Measurements from ENCODE around the gene MAGEA1. TPM values are rescaled to one million over a fixed set of nuclear protein-coding genes. Genes with fewer than 3 reads are reported as not detected.
"Not testable (repeated sequence)": the region's sequence is repeated elsewhere in the genome, so short reads cannot be mapped to it uniquely, and the experiment has no call there.

MAGEA1 gene
- total and polyA plus RNA-seq, 2 donors (not counting 3 experiments of a cell fraction or from before 2014, with no cell fraction given), result not detected

DNA sequence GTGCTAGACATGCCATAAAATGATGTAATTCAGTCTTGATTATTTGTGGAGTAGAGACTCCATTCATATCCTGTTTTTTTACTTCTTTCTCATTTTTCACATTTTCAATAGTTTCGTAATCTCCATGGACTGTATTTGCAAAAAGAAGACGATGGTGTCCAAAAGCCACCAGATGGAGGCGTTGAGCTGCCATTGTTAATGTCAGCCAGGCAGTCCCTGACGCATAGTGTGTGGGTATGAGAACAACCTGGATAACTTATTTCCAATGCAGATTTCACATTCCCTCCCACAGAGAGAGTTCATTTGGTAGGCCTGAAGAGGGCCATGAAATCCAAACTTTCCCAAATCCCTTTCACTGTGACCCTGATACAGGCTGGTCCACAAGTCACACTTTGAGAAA is 40.0 kb upstream of the MAGEA1 start:
- H4K20me1 ChIP-seq (replicated peaks; ENCODE audit: control insufficient read depth, extremely low read depth, insufficient read depth, low read length); H3K4me1 ChIP-seq (ENCODE audit: control insufficient read depth, extremely low read depth, insufficient read depth, low read length); H3K79me2 ChIP-seq (ENCODE audit: control insufficient read depth, insufficient read depth, low read length); intact Hi-C loops (cut with micrococcal nuclease); H3K9ac ChIP-seq (replicated peaks; ENCODE audit: extremely low read depth, insufficient read depth, low read length); H3K27me3 ChIP-seq (ENCODE audit: control insufficient read depth in 2 of 2, insufficient read depth in 2 of 2, low read length in 2 of 2); H3K9me3 ChIP-seq (replicated peaks; ENCODE audit: control insufficient read depth, insufficient read depth, low read length); dilution Hi-C loops (cut with MboI; ENCODE audit: extremely low pct_ligation_motif_present, low sequenced_read_pairs); H3K27ac ChIP-seq (ENCODE audit: insufficient read depth, low read depth, low read length); H3K36me3 ChIP-seq (ENCODE audit: control insufficient read depth in 2 of 2, extremely low read depth in 1 of 2, insufficient read depth in 2 of 2, low read length in 2 of 2); H3K9me1 ChIP-seq (replicated peaks; ENCODE audit: control insufficient read depth, extremely low read depth, insufficient read depth, low read length); H3K4me2 ChIP-seq (ENCODE audit: insufficient read depth, low read length); BruUV-seq (replicated peaks); CTCF ChIA-PET; H3K4me3 ChIP-seq (replicated peaks in 1 of 3; ENCODE audit: insufficient read depth in 1 of 3, low read depth in 1 of 3, low read length in 3 of 3); H2AFZ ChIP-seq (ENCODE audit: low read depth, low read length); POLR2A ChIA-PET; DNase-seq (ENCODE audit: low read depth, low spot score): not testable (repeated sequence)
- peak; percentile 88 for FAIRE-seq

DNA sequence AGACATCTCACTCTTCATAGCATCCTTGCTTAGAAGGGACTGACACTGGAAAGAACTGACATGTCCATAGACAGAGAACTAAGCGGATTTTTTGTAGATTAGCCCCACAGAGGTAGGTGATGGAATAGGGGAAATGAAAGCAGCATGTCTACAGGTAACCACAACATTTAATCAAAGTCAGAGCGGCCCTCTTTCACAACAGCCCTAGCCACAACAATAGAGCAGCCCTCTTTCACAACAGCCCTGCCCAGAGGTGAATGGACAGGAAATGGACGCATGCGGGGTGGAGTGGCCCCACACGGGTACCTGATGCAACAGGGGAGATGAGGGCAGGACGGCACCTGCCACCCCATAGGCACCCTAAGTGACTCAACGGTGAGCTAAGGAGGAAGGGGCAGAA is 32.8 kb upstream of the MAGEA1 start:
- H3K4me3 ChIP-seq (replicated peaks in 1 of 3; ENCODE audit: insufficient read depth in 1 of 3, low read depth in 1 of 3, low read length in 3 of 3); H3K9me1 ChIP-seq (replicated peaks; ENCODE audit: control insufficient read depth, extremely low read depth, insufficient read depth, low read length); intact Hi-C loops (cut with micrococcal nuclease); H3K4me1 ChIP-seq (ENCODE audit: control insufficient read depth, extremely low read depth, insufficient read depth, low read length); H3K9ac ChIP-seq (replicated peaks; ENCODE audit: extremely low read depth, insufficient read depth, low read length); DNase-seq (ENCODE audit: low read depth, low spot score); BruUV-seq (replicated peaks); H3K4me2 ChIP-seq (ENCODE audit: insufficient read depth, low read length); H3K27me3 ChIP-seq (ENCODE audit: control insufficient read depth in 2 of 2, insufficient read depth in 2 of 2, low read length in 2 of 2); CTCF ChIA-PET; FAIRE-seq; H3K9me3 ChIP-seq (replicated peaks; ENCODE audit: control insufficient read depth, insufficient read depth, low read length); H3K27ac ChIP-seq (ENCODE audit: insufficient read depth, low read depth, low read length); H3K79me2 ChIP-seq (ENCODE audit: control insufficient read depth, insufficient read depth, low read length); H4K20me1 ChIP-seq (replicated peaks; ENCODE audit: control insufficient read depth, extremely low read depth, insufficient read depth, low read length); POLR2A ChIA-PET; H3K36me3 ChIP-seq (ENCODE audit: control insufficient read depth in 2 of 2, extremely low read depth in 1 of 2, insufficient read depth in 2 of 2, low read length in 2 of 2); H2AFZ ChIP-seq (ENCODE audit: low read depth, low read length); dilution Hi-C loops (cut with MboI; ENCODE audit: extremely low pct_ligation_motif_present, low sequenced_read_pairs): not testable (repeated sequence)

DNA sequence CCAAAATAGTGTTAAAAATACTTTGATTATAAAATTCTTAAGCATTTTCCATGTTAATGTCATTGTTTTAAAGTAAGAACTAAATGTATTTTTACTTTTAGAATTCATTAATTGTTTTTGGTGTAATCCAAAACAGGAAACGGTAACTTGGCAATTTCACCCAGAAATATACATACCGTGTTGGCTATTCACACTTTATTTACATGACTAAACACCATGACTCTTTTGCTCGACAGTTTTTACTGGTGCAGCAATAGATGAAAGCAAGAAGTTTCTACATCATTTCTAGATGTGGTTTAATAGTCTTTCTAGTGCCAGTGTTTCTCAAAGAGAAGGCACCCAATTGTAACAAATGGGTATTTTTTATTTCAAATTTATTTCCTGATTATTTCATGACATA is 25.6 kb upstream of the MAGEA1 start:
- no TSS peak for BruUV-seq (replicated peaks)
- Histone ChIP-seq H4K20me1 (replicated peaks; ENCODE audit: control insufficient read depth, extremely low read depth, insufficient read depth, low read length) (no peaks in the 10 kb centered on the region), H3K9ac (replicated peaks; ENCODE audit: extremely low read depth, insufficient read depth, low read length) (no peak overlapping the region), H3K4me2 (ENCODE audit: insufficient read depth, low read length) (no peak overlapping the region), H3K79me2 (ENCODE audit: control insufficient read depth, insufficient read depth, low read length) (no peaks in the 10 kb centered on the region), H3K4me3 (replicated peaks in 1 of 3; ENCODE audit: insufficient read depth in 1 of 3, low read depth in 1 of 3, low read length in 3 of 3) (no peak overlapping the region), H3K27me3 (ENCODE audit: control insufficient read depth in 2 of 2, insufficient read depth in 2 of 2, low read length in 2 of 2) (no peaks in the 10 kb centered on the region), H3K4me1 (ENCODE audit: control insufficient read depth, extremely low read depth, insufficient read depth, low read length) (no peaks in the 10 kb centered on the region), H2AFZ (ENCODE audit: low read depth, low read length) (no peak overlapping the region), H3K27ac (ENCODE audit: insufficient read depth, low read depth, low read length) (no peak overlapping the region), H3K36me3 (ENCODE audit: control insufficient read depth in 2 of 2, extremely low read depth in 1 of 2, insufficient read depth in 2 of 2, low read length in 2 of 2) (no peaks in the 10 kb centered on the region), H3K9me3 (replicated peaks; ENCODE audit: control insufficient read depth, insufficient read depth, low read length) (no peaks in the 10 kb centered on the region), H3K9me1 (replicated peaks; ENCODE audit: control insufficient read depth, extremely low read depth, insufficient read depth, low read length) (no peaks in the 10 kb centered on the region)
- POLR2A ChIA-PET, result no interaction called here
- TF ChIP-seq, protein P1, sequence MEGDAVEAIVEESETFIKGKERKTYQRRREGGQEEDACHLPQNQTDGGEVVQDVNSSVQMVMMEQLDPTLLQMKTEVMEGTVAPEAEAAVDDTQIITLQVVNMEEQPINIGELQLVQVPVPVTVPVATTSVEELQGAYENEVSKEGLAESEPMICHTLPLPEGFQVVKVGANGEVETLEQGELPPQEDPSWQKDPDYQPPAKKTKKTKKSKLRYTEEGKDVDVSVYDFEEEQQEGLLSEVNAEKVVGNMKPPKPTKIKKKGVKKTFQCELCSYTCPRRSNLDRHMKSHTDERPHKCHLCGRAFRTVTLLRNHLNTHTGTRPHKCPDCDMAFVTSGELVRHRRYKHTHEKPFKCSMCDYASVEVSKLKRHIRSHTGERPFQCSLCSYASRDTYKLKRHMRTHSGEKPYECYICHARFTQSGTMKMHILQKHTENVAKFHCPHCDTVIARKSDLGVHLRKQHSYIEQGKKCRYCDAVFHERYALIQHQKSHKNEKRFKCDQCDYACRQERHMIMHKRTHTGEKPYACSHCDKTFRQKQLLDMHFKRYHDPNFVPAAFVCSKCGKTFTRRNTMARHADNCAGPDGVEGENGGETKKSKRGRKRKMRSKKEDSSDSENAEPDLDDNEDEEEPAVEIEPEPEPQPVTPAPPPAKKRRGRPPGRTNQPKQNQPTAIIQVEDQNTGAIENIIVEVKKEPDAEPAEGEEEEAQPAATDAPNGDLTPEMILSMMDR (IDR thresholded peaks at IDR 0.05; ENCODE audit: extremely low read depth in 1 of 2, insufficient read depth in 1 of 2, low read depth in 1 of 2, low read length in 2 of 2), result no peak
- TF ChIP-seq MYC (IDR thresholded peaks at IDR 0.05; ENCODE audit: low read depth, low read length) (no peak), FOS (IDR thresholded peaks at IDR 0.05; ENCODE audit: borderline replicate concordance, insufficient read depth, low read length) (no peak), GATA2 (IDR thresholded peaks at IDR 0.05; ENCODE audit: insufficient read depth, insufficient read length, low read depth, low read length) (no peak), POLR2A (IDR thresholded peaks at IDR 0.05; ENCODE audit: low read depth, low read length) (no peak), JUN (IDR thresholded peaks at IDR 0.05; ENCODE audit: borderline replicate concordance, insufficient read depth, insufficient read length, low read depth) (no peak), POLR2AphosphoS5 (IDR thresholded peaks at IDR 0.05; ENCODE audit: insufficient read depth, low read depth, low read length) (no peak), EZH2 (IDR thresholded peaks at IDR 0.05; ENCODE audit: borderline replicate concordance, low read depth, low read length, severe bottlenecking) (no peak)
- TF ChIP-seq, protein P2, sequence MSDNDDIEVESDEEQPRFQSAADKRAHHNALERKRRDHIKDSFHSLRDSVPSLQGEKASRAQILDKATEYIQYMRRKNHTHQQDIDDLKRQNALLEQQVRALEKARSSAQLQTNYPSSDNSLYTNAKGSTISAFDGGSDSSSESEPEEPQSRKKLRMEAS (IDR thresholded peaks at IDR 0.05; ENCODE audit: insufficient read depth, insufficient read length), result no peak
- intact Hi-C loops (cut with micrococcal nuclease), result no loop called here
- DNase-seq (ENCODE audit: low read depth, low spot score) (no peak), FAIRE-seq (no peak)
- CTCF ChIA-PET, result no interaction called here
- dilution Hi-C loops (cut with MboI; ENCODE audit: extremely low pct_ligation_motif_present, low sequenced_read_pairs), result no loop called here

Data from endothelial cell of umbilical vein (primary cell).